ENCODE results near the gene CCDC85C. TPM values are rescaled to one million over a fixed set of nuclear protein-coding genes. Genes with fewer than 3 reads are reported as not detected.

CCDC85C gene
- total and polyA plus RNA-seq, 10 of the 15 experiments (the other 5 are each of a cell fraction or from before 2014, with no cell fraction given), result 0.03 to 3.6 (median 1.1) TPM

DNA sequence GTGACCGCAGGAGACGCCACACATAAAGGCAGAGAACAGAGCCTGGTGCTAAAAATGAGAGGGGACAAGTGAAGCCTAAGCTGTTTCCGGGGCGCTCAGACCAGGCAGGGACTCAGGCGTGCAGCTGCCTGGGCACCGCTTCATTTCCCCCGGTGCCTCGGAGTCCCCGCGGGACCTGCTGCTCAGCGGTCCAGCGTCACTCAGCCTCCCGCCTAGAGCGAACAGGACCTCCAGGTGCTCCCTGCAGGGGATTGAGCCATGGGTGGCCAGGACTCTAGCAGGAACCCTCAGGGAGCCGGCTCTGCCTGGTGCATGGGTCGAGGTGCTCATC, 31.0 kb downstream of the CCDC85C start:
- POLR2A ChIA-PET, result interaction anchor here (1.0 kb wide), 1 partner anchor 12 kb away, joined by 3 read pairs; no protein-coding TSS in a partner anchor
- no TSS peak for BruUV-seq (replicated peaks)
- no peak overlapping the region for H3K4me3 ChIP-seq
- 26% methylated on average over 16 of the region's 16 CpGs for WGBS (ENCODE audit: insufficient coverage, insufficient replicate concordance, low lambda C conversion rate, missing lambda C conversion rate)
- CTCF ChIA-PET, result no interaction called here
- no peak for DNase-seq (ENCODE audit: low read depth, low spot score)
- TF ChIP-seq BCL11A (IDR thresholded peaks at IDR 0.05; ENCODE audit: low read depth, low read length), result no peak
- no peak for TF ChIP-seq RAD21 (IDR thresholded peaks at IDR 0.05; ENCODE audit: insufficient read depth, low read depth, low read length)
- no peak for TF ChIP-seq YY1 (IDR thresholded peaks at IDR 0.05; ENCODE audit: low read depth, low read length)
- TF ChIP-seq BMI1 (IDR thresholded peaks at IDR 0.05; ENCODE audit: borderline replicate concordance), result no peak
- no peak for TF ChIP-seq IRF4 (IDR thresholded peaks at IDR 0.05; ENCODE audit: low read depth, low read length)
- no peak for TF ChIP-seq RELA (IDR thresholded peaks at IDR 0.05; ENCODE audit: borderline replicate concordance, partially characterized antibody)
- TF ChIP-seq GABPA (IDR thresholded peaks at IDR 0.05; ENCODE audit: low read depth), result no peak
- no peak for TF ChIP-seq POLR2AphosphoS2 (IDR thresholded peaks at IDR 0.05; ENCODE audit: low read depth, low read length)
- TF ChIP-seq IKZF2 (IDR thresholded peaks at IDR 0.05), result no peak
- in situ Hi-C loops (cut with MboI) (no loop called here), intact Hi-C loops (cut with micrococcal nuclease; ENCODE audit: unreplicated experiment) (no loop called here)
- H3K4me2 ChIP-seq (ENCODE audit: control insufficient read depth, insufficient read depth), result no peak overlapping the region
- no peak for ATAC-seq
- no peaks in the 10 kb centered on the region for H3K9me3 ChIP-seq (replicated peaks; ENCODE audit: control insufficient read depth, insufficient read depth, low read length)
- no peaks in the 10 kb centered on the region for H3K79me2 ChIP-seq (ENCODE audit: control insufficient read depth, insufficient read depth, low read length)
- no peak overlapping the region for H2AFZ ChIP-seq (ENCODE audit: control insufficient read depth, low read depth, low read length)
- H3K27ac ChIP-seq (ENCODE audit: control insufficient read depth, insufficient read depth), result no peak overlapping the region
- H3K4me1 ChIP-seq (ENCODE audit: control insufficient read depth, insufficient read depth, low read length), result peaks cover 17% of the 10 kb centered on the region
- no peaks in the 10 kb centered on the region for H3K36me3 ChIP-seq (ENCODE audit: control insufficient read depth in 2 of 2, insufficient read depth in 2 of 2, low read length in 1 of 2)
- SMC1A ChIA-PET (ENCODE audit: uncharacterized antibody, unreplicated experiment), result interaction anchor here (1.3 kb wide), 1 partner anchor 50 kb away, joined by 4 read pairs; no protein-coding TSS in a partner anchor
- no peak overlapping the region for H3K9ac ChIP-seq (ENCODE audit: control insufficient read depth, insufficient read depth, low read length)
- no peak for FAIRE-seq
- no peaks in the 10 kb centered on the region for H4K20me1 ChIP-seq (ENCODE audit: control insufficient read depth, insufficient read depth)
- RAD21 ChIA-PET (ENCODE audit: unreplicated experiment), result no interaction called here
- H3K27me3 ChIP-seq (replicated peaks in 1 of 2; ENCODE audit: control insufficient read depth in 2 of 2, insufficient read depth in 2 of 2, low read length in 1 of 2), result no peaks in the 10 kb centered on the region

Measured in GM12878 (cell line).